WI38 (cell line): ENCODE measurements around the gene CGB5.

Experiments
- H3K4me3 ChIP-seq: 2 replicates; pipeline ENCODE4 v1.5.1; 2011; ENCODE audit warnings: low read depth, mild to moderate bottlenecking, control low read depth, low read length
- TF ChIP-seq, protein P1 (sequence below): IDR thresholded peaks from 2 replicates; pipeline ENCODE4 v1.5.1; 2012; ENCODE audit warnings: low read depth, mild to moderate bottlenecking, control low read depth, low read length

The CGB5 gene

DNA sequence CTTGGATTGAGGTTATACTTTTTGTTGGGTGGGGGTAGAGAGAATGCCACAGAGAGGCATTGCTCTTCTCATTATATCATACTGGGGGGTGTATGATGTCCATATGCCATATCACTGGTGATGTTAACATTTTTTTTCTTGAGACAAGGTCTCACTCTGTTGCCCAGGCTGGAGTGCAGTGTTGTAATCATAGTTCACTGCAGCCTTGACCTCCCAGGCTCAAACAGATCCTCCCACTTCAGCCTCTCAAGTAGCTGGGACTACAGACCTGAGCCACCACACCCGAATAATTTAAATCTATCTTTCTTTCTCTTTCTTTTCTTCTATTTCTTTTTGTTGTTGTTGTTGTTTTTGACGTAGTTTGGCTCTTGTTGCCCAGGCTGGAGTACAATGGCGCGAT, 36.7 kb downstream of the CGB5 start:
- TF ChIP-seq, protein P1, sequence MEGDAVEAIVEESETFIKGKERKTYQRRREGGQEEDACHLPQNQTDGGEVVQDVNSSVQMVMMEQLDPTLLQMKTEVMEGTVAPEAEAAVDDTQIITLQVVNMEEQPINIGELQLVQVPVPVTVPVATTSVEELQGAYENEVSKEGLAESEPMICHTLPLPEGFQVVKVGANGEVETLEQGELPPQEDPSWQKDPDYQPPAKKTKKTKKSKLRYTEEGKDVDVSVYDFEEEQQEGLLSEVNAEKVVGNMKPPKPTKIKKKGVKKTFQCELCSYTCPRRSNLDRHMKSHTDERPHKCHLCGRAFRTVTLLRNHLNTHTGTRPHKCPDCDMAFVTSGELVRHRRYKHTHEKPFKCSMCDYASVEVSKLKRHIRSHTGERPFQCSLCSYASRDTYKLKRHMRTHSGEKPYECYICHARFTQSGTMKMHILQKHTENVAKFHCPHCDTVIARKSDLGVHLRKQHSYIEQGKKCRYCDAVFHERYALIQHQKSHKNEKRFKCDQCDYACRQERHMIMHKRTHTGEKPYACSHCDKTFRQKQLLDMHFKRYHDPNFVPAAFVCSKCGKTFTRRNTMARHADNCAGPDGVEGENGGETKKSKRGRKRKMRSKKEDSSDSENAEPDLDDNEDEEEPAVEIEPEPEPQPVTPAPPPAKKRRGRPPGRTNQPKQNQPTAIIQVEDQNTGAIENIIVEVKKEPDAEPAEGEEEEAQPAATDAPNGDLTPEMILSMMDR = no peak
- no peak overlapping the region for H3K4me3 ChIP-seq

DNA sequence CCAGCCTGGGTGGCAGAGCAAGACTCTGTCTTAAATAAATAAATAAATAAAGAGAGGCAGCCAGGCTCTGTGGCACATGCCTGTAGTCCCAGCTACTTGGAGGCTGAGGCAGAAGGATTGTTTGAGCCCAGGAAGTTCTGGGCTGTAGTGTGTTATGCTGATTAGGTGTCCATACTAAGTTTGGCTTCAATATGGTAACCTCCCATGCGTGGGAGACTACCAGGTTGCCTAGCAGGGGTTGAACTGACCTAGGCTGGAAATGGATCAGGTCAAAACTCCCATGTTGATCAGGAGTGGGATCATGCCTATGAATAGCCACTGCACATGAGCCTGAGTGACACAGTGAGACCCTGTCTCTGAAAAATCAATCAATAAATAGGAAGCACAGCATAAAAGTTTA, 37.6 kb downstream of the CGB5 start:
- TF ChIP-seq, protein P1 = no peak
- no peak overlapping the region for H3K4me3 ChIP-seq

DNA sequence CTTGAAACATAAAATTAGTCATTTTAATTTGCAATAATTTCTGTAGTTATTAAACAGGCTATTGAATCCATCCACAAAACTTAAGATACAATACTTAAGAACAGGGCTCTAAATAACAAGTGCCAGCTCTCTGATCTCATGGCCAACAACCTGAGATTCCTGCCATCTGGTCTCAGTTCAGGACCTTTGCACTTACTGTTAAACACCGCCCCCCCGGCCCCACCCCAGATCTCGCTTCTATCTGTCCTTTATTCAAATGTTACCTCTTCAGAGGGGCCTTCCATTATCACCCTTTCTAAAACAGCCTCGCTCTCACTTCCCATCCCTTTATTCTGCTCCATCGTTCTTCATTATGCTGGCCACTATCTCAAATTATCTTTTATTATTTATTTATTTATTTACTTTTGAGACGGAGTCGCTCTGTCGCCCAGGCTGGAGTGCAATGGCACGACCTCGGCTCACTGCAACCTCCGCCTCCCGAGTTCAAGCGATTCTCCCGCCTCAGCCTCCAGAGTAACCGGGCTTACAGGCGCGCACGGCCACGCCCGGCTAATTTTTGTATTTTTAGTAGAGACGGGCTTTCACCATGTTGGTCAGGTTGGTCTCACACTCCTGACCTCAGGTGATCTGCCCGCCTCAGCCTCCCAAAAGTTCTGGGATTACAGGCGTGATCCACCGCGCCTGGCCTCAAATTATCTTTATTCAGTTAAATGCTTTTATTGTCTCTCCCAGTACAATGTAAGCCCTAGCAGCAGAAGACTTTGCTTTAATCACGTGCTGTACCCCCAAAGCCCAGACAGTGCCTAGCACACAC, 40.8 kb downstream of the CGB5 start:
- H3K4me3 ChIP-seq = peak overlapping the region; percentile 70
- TF ChIP-seq, protein P1 = no peak

DNA sequence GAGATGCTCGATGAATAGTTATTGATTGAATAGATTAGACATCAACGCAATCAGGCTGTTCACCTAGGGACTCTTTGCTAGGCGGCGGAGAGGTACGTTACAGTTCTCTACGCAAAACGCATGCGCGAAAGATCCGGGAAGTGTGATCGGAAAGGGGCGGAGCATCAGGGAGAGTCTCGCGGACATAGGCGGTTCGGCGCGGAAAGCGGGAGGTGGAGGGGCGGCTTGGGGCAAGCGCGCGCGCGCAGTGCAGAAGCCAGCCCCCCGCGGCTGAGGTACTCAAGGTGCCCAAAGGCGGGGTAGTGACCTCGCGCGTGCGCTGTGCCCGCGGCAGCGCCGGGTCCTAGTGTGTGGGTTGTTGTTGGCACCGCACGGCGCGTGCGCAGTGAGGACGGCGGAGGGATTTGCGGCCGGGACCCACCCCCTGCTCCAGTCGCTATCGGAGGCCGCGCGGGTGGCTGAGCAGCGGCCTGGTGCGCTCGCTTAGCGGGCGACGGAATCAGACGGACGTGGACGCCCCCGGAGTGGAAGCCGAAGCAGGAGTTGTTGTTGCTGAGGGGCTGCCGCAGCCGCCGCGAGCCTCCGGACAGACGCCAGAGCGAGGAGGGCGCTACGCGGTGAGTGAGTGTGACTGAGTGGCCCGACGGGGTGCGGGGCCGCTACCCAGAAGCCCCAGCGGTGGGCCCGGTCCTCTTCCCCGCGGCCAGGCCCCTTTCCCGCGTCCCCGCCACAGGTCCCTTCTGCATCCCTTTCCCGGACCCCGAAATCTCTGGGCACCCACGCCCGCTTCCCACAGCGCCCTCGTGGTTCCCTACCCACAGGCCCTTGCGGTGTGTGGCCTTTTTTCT, 41.6 kb downstream of the CGB5 start, which contains the start of gene SNRNP70:
TSS of gene SNRNP70 (plus strand) at position 432 of the 848 bp plus-strand sequence. CDS start 964 bp downstream, outside the sequence.
- TF ChIP-seq, protein P1 = no peak
- H3K4me3 ChIP-seq = peak within 1 kb of the TSS; percentile 70

DNA sequence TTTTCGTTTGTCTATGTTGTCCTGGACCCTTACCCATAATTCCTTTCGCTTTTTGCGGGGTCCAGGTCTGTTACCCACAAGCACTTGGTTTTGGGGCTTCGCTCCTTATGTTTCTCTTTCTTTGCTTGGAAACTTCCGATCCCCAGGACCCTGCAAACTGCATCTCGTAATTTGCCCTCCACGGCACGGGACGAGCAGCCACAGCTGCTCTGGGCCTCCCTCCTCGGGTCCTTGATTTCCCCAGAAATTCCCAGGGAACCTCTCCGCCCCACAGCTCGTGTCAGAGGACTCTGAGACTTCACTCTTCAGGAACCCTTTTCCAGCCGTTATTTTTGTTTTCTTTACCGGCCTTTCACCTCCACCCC, 42.2 kb downstream of the CGB5 start:
- H3K4me3 ChIP-seq = peak overlapping the region; percentile 70

DNA sequence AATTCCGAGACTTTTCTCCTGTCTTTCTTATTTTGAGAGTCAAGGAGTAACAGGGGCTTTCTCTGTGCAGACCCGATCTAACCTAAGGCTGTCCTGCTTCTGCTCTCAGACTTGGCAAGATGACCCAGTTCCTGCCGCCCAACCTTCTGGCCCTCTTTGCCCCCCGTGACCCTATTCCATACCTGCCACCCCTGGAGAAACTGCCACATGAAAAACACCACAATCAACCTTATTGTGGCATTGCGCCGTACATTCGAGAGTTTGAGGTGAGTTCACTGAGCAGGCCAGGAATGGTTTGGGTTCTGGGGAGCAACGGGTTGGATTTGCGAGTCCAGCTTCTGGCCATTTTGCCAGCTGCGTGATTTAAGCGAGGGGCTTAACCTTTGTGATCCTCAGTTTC, 42.6 kb downstream of the CGB5 start:
- TF ChIP-seq, protein P1 = no peak
- H3K4me3 ChIP-seq = peak overlapping the region; percentile 70

More for the DNA sequence above, 42.2 kb downstream of the CGB5 start:
- TF ChIP-seq, protein P1 = no peak
